GM12878 (cell line): Measurements from ENCODE around the gene HMCN1. TPM values are rescaled to one million over a fixed set of nuclear protein-coding genes. Genes with fewer than 3 reads are reported as not detected.

Experiments
- ATAC-seq: fragments of 200-7000 bp; cut with Tn5 transposase; 3 replicates; pipeline ENCODE4 v1.9.1; 2020; ENCODE audit warnings: mild to moderate bottlenecking, moderate library complexity
- BruUV-seq: library from RNA; stranded (reverse); fragments of 400-500 nt; replicated peaks from 2 replicates; lab custom pipeline; 2021; lab: Mats Ljungman, UMichigan
- CTCF ChIA-PET: fragments of 300-600 bp; sonication (Branson Sonifier 250); formaldehyde crosslinking; extraction: SDS; loops from one replicate; lab custom pipeline; 2021; ENCODE audit warnings: inconsistent platforms; lab: Yijun Ruan, JAX
- POLR2A ChIA-PET: fragments of 350-600 bp; formaldehyde crosslinking; extraction: SDS; loops from one replicate; lab custom pipeline; 2021; ENCODE audit warnings: inconsistent platforms; lab: Charles Lee
- RAD21 ChIA-PET: fragments of 300-600 bp; sonication (Branson Sonifier 250); formaldehyde crosslinking; loops from one replicate; lab custom pipeline; 2023; ENCODE audit warnings: antibody characterized with exemption; ENCODE audit not compliant: unreplicated experiment; lab: Charles Lee
- SMC1A ChIA-PET: fragments of 300-600 bp; sonication (Branson Sonifier 250); formaldehyde crosslinking; loops from one replicate; lab custom pipeline; 2023; ENCODE audit not compliant: unreplicated experiment, uncharacterized antibody; lab: Charles Lee
- DNase-seq: peaks from one replicate; pipeline ENCODE4 v3.0.0-alpha.2; 2011; ENCODE audit warnings: low read depth, low spot score
- FAIRE-seq: peaks from 3 replicates; lab custom pipeline; 2011; peaks lifted over from hg19 to GRCh38; lab: Jason Lieb, UNC
- H2AFZ ChIP-seq: 2 replicates; pipeline ENCODE4 v1.6.0; 2011; ENCODE audit warnings: low read depth, low read length, control low read depth; ENCODE audit not compliant: control insufficient read depth
- H3K27ac ChIP-seq: 2 replicates; pipeline ENCODE4 v1.5.1; 2011; ENCODE audit warnings: control low read depth; ENCODE audit not compliant: control insufficient read depth, insufficient read depth
- H3K27me3 ChIP-seq, 2 experiments: replicated peaks in 1 of 2; 2 replicates each; pipeline versions ENCODE4 v1.6.0 to v1.6.1; 2011; ENCODE audit warnings: low read length in 1 of 2; ENCODE audit not compliant: control insufficient read depth in 2 of 2, insufficient read depth in 2 of 2
- H3K36me3 ChIP-seq, 2 experiments: 2 replicates each; pipeline ENCODE4 v1.5.1; 2011; ENCODE audit warnings: low read length in 1 of 2; ENCODE audit not compliant: control insufficient read depth in 2 of 2, insufficient read depth in 2 of 2
- H3K4me1 ChIP-seq: 2 replicates; pipeline ENCODE4 v1.6.1; 2011; ENCODE audit warnings: mild to moderate bottlenecking, low read length, moderate library complexity, mixed read lengths; ENCODE audit not compliant: control insufficient read depth, insufficient read depth
- H3K4me2 ChIP-seq: 2 replicates; pipeline ENCODE4 v1.6.0; 2011; ENCODE audit warnings: control low read depth; ENCODE audit not compliant: control insufficient read depth, insufficient read depth
- H3K4me3 ChIP-seq: fragments of 200-600 bp; sonication (generic); 2 replicates; pipeline ENCODE4 v1.5.1; 2016
- H3K79me2 ChIP-seq: 2 replicates; pipeline ENCODE4 v1.6.0; 2011; ENCODE audit warnings: low read length; ENCODE audit not compliant: control insufficient read depth, insufficient read depth
- H3K9ac ChIP-seq: 2 replicates; pipeline ENCODE4 v1.8.0; 2011; ENCODE audit warnings: low read length, control low read depth, mixed read lengths; ENCODE audit not compliant: control insufficient read depth, insufficient read depth
- H3K9me3 ChIP-seq: replicated peaks from 3 replicates; pipeline ENCODE4 v1.5.1; 2011; ENCODE audit warnings: mild to moderate bottlenecking, low read length; ENCODE audit not compliant: control insufficient read depth, insufficient read depth
- H4K20me1 ChIP-seq: 2 replicates; pipeline ENCODE4 v1.6.0; 2011; ENCODE audit not compliant: control insufficient read depth, insufficient read depth
- ASH2L ChIP-seq: fragments of 300-600, 200-600 bp; sonication (generic); IDR thresholded peaks from 2 replicates; pipeline ENCODE4 v1.6.1; 2017; ENCODE audit warnings: low read depth, mild to moderate bottlenecking, borderline replicate concordance
- CREB1 ChIP-seq: IDR thresholded peaks from 2 replicates; pipeline ENCODE4 v1.6.1; 2012; ENCODE audit warnings: low read depth, mild to moderate bottlenecking, inconsistent platforms
- ESRRA ChIP-seq: IDR thresholded peaks from 2 replicates; pipeline ENCODE4 v1.6.1; 2012; ENCODE audit warnings: mild to moderate bottlenecking, low read length, improper control_type of control experiment
- TBL1XR1 ChIP-seq: IDR thresholded peaks from 2 replicates; pipeline ENCODE4 v1.6.1; 2012; ENCODE audit warnings: low read depth, low read length, improper control_type of control experiment
- WGBS: methylation state at CpG from one replicate; pipeline ENCODE4 v1.1.6; 2016; ENCODE audit warnings: low lambda C conversion rate; ENCODE audit not compliant: insufficient replicate concordance, insufficient coverage; ENCODE audit errors: missing lambda C conversion rate; 5-methylcytosine and 5-hydroxymethylcytosine counted together
- in situ Hi-C: fragments of 300-500 bp; cut with MboI; formaldehyde crosslinking; loops from 9 replicates; pipeline ENCODE4 v1.14.3; 2018; ENCODE audit warnings: mixed read lengths
- intact Hi-C: fragments of 100-400 bp; cut with micrococcal nuclease; formaldehyde crosslinking; loops from one replicate; pipeline ENCODE4 v1.14.2; 2022; ENCODE audit not compliant: unreplicated experiment
- polyA plus RNA-seq, 11 experiments: library from polyadenylated mRNA; depleted of rRNA in 4 of 11; unstranded in 6 of 11; stranded (reverse) in 5 of 11; fragments of >200 nt; fragmentation: Nextera tagmentation in 4 of 11; fragmentation: Illumina TruSeq in 1 of 11; extraction: Ambion mirVana in 4 of 11; extraction: Trizol in 1 of 11; gene quantifications; 1 replicate in 1 of 11; 2 replicates in 10 of 11; pipeline versions ENCODE4 v1.2.1 to v1.2.3, GENCODE V29; 2011 to 2016; ENCODE audit warnings: inconsistent platforms in 2 of 11, missing spikeins in 2 of 11, low read depth in 1 of 11
- total RNA-seq, 4 experiments: library from RNA; depleted of rRNA in 3 of 4; stranded (reverse); fragments of >200 nt in 3 of 4; fragmentation: Illumina TruSeq in 1 of 4; extraction: Trizol in 1 of 4; gene quantifications; 2 replicates each; pipeline versions ENCODE4 v1.2.1 to v1.2.3, GENCODE V29; 2013 to 2021
- TF ChIP-seq, protein P1 (sequence below): IDR thresholded peaks from 2 replicates; pipeline ENCODE4 v1.6.1; 2012; ENCODE audit warnings: improper control_type of control experiment, low read depth, low read length; ENCODE audit not compliant: insufficient replicate concordance
- TF ChIP-seq, protein P2 (sequence below), 3 experiments: IDR thresholded peaks in 2 of 3; conservative IDR thresholded peaks in 1 of 3; 2 replicates each; pipeline ENCODE4 v1.5.1; 2011; ENCODE audit warnings: low read depth in 3 of 3, low read length in 3 of 3, mild to moderate bottlenecking in 3 of 3, control low read depth in 2 of 3, moderate library complexity in 2 of 3, inconsistent platforms in 1 of 3, mixed read lengths in 1 of 3; ENCODE audit not compliant: control insufficient read depth in 2 of 3, insufficient read depth in 1 of 3; ENCODE audit errors: extremely low read depth in 1 of 3

HMCN1 gene
- total and polyA plus RNA-seq, 10 of the 15 experiments (the other 5 are each of a cell fraction or from before 2014, with no cell fraction given) = under 0.01 to 0.07 TPM; not detected in 8

DNA sequence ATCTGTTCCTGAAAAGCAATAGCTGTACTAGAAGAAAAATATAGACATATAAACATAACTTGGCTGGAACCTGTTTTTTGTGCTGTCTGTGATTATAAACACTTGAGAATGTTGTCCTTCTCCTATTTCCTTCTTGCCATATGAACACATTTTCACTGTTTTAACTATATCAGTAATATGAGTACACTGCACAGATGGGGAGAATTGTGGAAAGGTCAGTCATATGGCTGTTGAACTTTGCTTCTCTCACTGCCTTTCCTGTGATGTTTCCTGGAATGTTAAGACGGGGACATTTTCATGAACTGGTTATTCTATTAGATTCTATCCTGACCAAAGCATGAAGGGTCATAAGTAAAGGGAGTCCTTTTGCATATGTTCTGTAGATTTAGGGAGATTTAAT, 24.9 kb downstream of the HMCN1 start:
- POLR2A ChIA-PET = no interaction called here
- in situ Hi-C loops = no loop called here
- no peak for DNase-seq
- Histone ChIP-seq H3K4me1 (no peaks in the 10 kb centered on the region), H4K20me1 (no peaks in the 10 kb centered on the region), H3K4me3 (no peak overlapping the region), H3K4me2 (no peak overlapping the region), H3K27ac (no peak overlapping the region), H3K36me3 (no peaks in the 10 kb centered on the region), H3K9me3 (no peaks in the 10 kb centered on the region), H3K9ac (no peak overlapping the region), H3K27me3 (no peaks in the 10 kb centered on the region), H2AFZ (no peak overlapping the region), H3K79me2 (no peaks in the 10 kb centered on the region)
- ATAC-seq = no peak
- FAIRE-seq = no peak
- SMC1A ChIA-PET = no interaction called here
- CTCF ChIA-PET = interaction anchor here (1.3 kb wide), 1 partner anchor 15 kb away, joined by 3 read pairs; no protein-coding TSS in a partner anchor
- intact Hi-C loops = no loop called here
- TF ChIP-seq TBL1XR1 (no peak), CREB1 (no peak), ESRRA (no peak), ASH2L (no peak)
- TF ChIP-seq, protein P1, sequence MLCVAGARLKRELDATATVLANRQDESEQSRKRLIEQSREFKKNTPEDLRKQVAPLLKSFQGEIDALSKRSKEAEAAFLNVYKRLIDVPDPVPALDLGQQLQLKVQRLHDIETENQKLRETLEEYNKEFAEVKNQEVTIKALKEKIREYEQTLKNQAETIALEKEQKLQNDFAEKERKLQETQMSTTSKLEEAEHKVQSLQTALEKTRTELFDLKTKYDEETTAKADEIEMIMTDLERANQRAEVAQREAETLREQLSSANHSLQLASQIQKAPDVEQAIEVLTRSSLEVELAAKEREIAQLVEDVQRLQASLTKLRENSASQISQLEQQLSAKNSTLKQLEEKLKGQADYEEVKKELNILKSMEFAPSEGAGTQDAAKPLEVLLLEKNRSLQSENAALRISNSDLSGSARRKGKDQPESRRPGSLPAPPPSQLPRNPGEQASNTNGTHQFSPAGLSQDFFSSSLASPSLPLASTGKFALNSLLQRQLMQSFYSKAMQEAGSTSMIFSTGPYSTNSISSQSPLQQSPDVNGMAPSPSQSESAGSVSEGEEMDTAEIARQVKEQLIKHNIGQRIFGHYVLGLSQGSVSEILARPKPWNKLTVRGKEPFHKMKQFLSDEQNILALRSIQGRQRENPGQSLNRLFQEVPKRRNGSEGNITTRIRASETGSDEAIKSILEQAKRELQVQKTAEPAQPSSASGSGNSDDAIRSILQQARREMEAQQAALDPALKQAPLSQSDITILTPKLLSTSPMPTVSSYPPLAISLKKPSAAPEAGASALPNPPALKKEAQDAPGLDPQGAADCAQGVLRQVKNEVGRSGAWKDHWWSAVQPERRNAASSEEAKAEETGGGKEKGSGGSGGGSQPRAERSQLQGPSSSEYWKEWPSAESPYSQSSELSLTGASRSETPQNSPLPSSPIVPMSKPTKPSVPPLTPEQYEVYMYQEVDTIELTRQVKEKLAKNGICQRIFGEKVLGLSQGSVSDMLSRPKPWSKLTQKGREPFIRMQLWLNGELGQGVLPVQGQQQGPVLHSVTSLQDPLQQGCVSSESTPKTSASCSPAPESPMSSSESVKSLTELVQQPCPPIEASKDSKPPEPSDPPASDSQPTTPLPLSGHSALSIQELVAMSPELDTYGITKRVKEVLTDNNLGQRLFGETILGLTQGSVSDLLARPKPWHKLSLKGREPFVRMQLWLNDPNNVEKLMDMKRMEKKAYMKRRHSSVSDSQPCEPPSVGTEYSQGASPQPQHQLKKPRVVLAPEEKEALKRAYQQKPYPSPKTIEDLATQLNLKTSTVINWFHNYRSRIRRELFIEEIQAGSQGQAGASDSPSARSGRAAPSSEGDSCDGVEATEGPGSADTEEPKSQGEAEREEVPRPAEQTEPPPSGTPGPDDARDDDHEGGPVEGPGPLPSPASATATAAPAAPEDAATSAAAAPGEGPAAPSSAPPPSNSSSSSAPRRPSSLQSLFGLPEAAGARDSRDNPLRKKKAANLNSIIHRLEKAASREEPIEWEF = no peak
- TF ChIP-seq, protein P2, sequence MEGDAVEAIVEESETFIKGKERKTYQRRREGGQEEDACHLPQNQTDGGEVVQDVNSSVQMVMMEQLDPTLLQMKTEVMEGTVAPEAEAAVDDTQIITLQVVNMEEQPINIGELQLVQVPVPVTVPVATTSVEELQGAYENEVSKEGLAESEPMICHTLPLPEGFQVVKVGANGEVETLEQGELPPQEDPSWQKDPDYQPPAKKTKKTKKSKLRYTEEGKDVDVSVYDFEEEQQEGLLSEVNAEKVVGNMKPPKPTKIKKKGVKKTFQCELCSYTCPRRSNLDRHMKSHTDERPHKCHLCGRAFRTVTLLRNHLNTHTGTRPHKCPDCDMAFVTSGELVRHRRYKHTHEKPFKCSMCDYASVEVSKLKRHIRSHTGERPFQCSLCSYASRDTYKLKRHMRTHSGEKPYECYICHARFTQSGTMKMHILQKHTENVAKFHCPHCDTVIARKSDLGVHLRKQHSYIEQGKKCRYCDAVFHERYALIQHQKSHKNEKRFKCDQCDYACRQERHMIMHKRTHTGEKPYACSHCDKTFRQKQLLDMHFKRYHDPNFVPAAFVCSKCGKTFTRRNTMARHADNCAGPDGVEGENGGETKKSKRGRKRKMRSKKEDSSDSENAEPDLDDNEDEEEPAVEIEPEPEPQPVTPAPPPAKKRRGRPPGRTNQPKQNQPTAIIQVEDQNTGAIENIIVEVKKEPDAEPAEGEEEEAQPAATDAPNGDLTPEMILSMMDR (IDR thresholded peaks at IDR 0.05 in 2 of 3, conservative IDR thresholded peaks at IDR 0.05 in 1 of 3; ENCODE audit: control insufficient read depth in 2 of 3, extremely low read depth in 1 of 3, insufficient read depth in 1 of 3, low read depth in 3 of 3, low read length in 3 of 3) = no peak
- WGBS = 0% methylated on average over 1 of the region's 1 CpG
- BruUV-seq = no TSS peak
- RAD21 ChIA-PET = no interaction called here
